NCI-H128 (cell line): ENCODE data around the gene SLC38A8.

Experiments
- DNase-seq: peaks from one replicate; lab custom pipeline; 2025; ENCODE audit not compliant: unreplicated experiment; lab: John Stamatoyannopoulos, UW

Gene SLC38A8

DNA sequence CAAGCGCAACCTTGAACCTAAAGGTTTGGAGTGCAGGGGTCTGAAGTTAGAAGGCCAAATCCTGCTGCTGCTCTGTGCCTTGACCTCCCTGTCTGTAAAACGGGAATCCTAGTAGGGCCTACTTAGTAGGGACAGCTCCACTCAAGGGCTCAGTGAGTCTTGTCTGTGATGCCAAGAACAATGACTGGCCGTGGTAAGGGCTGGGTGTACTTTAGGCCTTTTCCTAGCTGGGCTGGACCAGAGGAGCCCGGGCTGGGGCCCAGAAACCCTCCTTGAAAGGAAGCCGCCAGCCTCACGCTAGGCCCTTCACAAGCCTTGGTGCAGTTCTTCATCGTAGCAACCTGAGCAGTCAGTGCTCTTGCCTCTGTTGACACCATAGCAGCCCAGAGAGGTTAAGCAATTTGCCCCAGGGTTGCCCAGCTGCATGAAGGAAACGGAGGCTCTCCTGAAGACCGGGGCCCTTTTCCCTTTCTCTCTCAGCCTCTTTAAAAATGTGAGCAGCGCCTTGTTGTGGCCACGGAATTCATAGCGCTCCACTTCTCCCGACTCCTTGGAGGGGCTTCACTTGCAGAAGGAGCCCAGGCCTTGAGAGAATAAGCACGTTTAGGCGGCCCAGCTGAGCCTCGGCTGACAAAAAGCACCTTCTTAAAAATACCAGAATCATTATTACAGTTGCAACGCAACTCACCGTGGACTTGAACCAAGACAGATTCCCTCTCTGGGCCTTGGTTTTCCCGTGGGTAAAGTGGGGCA lies 70.2 kb downstream of the SLC38A8 start:
- DNase-seq: no peak

DNA sequence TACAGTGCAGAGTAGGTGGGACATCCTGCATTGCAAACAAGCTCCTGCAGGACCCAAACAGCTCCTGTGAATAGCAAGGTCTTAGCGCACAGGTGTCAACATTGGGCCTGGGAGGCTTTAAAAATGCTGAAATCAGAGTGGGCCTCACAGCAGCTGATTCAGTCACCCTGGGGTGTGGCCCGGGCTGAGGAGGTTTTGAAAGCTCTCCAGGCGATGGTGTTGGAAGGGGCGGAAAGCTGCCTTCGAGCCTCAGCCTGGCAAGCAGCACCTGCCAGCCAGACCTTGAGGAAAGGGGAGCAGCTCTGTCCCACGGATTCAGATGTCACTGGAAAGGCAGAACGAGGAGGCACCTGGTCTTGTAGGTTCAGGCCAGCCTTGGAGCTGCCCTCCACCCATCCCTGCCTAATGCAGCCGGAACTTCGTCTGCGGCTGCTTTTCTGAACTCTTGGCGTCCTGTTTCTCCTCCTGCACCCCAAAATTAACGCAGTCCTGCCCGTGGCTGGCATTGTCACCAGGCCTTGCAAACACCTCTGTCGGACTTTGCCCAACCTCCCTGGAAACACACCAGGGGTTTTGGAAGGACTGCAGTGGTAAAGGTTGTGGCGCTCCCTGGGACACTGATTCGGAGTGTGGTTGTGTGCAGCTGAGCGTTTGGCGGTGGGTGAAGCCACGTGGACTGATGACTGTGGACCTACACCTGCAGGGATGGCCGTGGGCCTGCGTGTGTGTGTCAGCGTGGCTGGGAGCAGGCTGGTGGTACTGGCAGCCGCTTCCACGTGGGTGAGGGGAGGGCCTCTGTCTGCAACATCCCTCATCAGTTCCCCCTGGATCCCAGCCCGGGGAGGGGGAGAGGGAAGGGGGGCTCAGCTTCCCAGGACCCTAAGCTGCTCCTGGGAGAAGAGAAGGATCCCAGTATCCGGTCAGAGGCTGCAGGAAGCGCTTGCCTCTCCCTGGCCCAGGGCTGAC lies 71.1 kb downstream of the SLC38A8 start:
- DNase-seq: peak; percentile 57

- no peak for DNase-seq
Observed at GRCh38 chr16:83970430-83970815, 72.2 kb downstream of the SLC38A8 start.

- no peak for DNase-seq
Observed at GRCh38 chr16:83969771-83970429, 72.7 kb downstream of the SLC38A8 start.

- DNase-seq: no peak
Observed at GRCh38 chr16:83968891-83969649, 73.5 kb downstream of the SLC38A8 start.

DNA sequence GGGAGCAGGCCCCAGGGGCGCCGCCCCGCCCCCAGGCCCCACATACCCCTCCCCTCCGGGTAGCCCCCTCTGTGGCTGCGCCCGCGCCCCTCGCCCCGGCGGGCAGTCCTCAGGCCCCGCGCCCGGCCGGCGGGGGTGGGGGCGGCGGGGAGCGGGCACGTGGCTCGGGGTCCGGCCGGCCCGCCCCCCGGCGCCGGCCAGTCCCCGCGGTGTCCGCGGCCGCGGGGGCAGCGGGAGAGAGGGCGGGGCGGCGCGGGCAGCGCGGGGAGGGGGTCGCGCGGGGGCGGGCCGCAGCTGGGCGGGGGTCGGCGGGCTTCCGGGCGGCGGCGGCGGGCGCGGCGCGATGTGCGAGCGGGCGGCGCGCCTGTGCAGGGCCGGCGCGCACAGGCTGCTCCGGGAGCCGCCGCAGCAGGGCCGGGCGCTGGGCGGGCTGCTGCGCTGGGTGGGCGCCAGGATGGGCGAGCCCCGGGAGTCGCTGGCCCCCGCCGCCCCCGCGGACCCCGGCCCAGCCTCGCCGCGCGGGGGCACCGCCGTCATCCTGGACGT lies 74.2 kb downstream of the SLC38A8 start:
- DNase-seq: no peak

GRCh38 chr16:83967838-83968305 lies 74.7 kb downstream of the SLC38A8 start, which contains the start of gene NECAB2:
TSS of gene NECAB2 (plus strand) at chr16:83968244. CDS start at chr16:83968649, 405 bp downstream.
- no peak for DNase-seq

DNA sequence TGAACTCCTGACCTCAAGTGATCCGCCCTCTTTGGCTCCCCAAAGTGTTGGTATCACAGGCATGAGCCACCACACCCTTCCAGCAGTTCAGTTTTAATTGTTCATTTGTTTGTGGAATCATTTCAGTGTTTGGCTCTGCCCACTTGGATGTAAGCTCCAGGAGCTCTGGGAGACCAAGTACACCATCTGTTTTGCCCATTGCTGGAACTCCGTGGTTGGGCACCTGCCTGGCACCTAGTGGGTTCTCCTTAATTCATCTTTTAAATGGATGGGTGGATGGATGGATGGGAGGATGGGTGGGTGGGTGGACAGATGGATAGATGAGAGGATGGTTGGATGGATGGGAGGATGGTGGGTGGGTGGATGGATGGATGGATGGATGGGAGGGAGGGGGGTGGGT lies 75.5 kb downstream of the SLC38A8 start:
- no peak for DNase-seq

DNA sequence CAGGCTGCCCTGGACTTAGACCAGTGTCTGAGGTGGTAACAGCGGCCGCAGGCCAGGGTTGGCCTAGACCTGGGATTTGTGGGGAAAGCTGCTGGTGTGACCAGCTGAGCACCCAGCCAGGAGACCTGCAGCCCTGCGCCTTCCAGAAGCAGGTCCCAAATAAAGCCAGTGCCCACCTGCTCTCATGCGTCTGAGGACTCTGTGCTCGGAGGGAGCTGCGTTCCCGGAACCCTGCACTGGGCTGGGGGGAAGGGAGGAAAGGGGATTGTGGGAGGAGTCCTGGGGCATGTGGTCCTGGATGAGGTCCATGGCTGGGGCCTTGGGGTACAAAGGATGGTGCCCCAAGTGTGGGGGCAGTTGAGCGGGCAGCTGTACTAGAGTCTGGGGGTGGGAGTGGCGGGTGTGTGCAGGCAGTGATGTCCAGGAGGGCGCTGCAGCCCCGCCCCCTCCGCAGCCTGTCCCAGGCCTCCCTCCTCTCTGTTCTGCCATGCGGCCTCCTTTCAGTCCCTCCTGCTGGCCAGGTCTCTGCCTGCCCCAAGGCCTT lies 76.4 kb downstream of the SLC38A8 start:
- DNase-seq: no peak

DNA sequence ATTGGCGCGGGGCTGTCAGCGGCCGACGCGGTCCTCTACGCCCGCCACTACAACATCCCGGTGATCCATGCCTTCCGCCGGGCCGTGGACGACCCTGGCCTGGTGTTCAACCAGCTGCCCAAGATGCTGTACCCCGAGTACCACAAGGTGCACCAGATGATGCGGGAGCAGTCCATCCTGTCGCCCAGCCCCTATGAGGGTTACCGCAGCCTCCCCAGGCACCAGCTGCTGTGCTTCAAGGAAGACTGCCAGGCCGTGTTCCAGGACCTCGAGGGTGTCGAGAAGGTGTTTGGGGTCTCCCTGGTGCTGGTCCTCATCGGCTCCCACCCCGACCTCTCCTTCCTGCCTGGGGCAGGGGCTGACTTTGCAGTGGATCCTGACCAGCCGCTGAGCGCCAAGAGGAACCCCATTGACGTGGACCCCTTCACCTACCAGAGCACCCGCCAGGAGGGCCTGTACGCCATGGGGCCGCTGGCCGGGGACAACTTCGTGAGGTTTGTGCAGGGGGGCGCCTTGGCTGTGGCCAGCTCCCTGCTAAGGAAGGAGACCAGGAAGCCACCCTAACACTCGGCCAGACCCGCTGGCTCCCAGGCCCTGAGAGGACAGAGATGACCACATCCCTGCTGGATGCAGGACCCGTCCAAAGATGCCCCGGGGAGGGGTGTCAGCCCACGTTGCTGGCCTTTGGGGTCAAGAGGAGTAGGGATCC lies 77.0 kb downstream of the SLC38A8 start:
- no peak for DNase-seq

GRCh38 chr16:83964684-83965443 lies 77.7 kb downstream of the SLC38A8 start:
- DNase-seq: no peak

DNA sequence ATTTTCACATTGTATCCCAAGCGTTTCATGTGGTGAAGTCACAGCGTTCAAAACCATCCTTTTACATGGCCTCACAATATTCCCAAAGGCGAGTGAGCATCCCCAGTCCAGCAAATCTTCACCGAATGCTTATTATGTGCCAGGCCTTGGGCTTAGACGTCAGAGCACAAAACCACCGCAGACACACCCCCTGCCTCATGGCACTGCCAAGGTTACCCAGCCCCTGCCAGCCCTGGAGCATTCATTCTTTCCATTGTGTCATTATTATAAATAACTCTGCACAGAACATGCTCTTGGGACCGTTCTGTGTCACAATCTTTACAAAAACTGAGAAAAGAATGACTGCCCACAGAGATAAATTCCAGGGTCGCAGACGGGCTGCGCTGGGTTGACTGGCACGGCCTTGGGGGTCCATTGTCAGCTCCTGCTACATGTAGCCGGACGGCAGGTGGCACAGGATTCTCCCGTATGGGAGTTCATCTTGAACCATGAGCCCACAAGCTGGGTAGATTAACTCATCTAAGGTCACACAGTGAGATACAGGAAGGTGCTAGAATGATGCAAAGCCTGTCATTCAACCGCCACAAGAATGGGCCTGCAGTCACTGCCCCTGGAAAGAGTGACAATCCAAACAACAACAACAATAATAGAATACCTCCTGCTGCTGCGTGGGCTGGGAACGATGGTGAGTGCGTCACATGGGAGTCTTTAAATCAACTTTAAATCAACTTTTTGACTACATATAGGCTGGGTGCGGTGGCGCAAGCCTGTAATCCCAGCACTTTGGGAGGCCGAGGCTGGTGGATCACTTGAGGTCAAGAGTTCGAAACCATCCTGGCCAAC lies 79.1 kb downstream of the SLC38A8 start:
- no peak for DNase-seq

GRCh38 chr16:83961591-83961990 lies 81.0 kb downstream of the SLC38A8 start:
- DNase-seq: no peak

DNA sequence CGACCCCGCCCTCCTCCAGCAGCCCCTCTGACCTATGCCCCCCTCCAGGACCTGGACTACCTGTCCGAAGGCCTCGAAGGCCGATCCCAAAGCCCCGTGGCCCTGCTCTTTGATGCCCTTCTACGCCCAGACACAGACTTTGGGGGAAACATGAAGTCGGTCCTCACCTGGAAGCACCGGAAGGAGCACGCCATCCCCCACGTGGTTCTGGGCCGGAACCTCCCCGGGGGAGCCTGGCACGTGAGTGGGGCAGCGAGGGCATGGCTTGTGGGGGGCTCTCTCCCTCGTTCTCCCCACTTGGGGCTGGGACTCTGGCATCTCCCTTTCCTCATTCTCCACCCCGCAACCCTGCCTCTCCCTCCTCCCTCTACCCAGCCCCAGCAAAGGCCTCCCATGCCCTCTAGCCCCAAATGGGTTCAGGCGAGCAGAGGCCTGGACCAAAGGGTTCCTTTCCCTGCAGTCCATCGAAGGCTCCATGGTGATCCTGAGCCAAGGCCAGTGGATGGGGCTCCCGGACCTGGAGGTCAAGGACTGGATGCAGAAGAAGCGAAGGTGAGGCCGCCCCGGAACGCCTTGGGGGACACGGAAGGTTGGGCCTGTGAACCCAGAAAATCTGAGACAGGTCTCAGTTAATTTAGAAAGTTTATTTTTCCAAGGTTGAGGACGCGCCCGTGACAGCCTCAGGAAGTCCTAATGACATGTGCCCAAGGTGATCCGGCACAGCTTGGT lies 81.9 kb downstream of the SLC38A8 start:
- DNase-seq: no peak
